Measurements from ENCODE around the gene NSUN5. TPM values are rescaled to one million over a fixed set of nuclear protein-coding genes. Genes with fewer than 3 reads are reported as not detected.
"Not testable (repeated sequence)": the region's sequence is repeated elsewhere in the genome, so short reads cannot be mapped to it uniquely, and the experiment has no call there.

NSUN5 gene
- total RNA-seq, 1 experiment from 2014 or later = 51.6 TPM

DNA sequence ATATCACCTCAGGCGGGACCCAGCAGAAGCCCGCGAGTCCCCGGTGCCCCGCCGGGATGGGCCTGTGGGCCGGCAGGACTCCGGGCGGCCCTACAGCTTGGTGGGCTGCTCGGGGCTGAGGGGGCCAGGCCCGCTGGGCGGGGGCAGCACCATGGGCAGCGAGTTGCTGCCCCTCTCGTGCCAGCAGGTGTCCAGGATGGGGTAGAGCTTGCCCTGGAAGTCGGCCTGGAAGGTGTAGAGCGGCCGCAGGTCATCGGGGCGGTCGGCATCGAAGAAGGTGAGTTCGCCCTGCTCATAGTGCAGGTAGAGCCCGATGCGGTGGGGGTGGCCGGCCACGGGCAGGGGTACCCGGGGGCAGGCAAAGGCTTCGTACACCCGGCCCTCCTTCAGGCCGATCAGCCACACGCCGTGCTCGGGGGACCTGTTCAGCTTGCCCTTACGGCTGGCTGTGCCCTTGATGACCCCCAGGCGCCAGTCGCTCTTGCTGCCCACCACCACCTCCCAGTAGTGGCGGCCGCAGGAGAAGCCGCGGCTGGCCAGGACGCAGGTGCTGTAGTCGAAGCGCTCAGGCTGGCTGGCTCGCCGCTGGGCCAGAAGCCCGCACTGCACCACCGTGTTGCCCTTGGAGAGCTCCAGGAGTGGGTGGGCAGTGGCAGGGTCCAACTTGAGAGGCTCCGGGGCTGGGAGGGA, 4.3 kb upstream of the NSUN5 start:
- H2AFZ ChIP-seq = no peak overlapping the region
- no peaks in the 10 kb centered on the region for H3K9me3 ChIP-seq (ENCODE audit: insufficient read depth, low read depth)
- DNase-seq = no peak
- TF ChIP-seq, protein P1, sequence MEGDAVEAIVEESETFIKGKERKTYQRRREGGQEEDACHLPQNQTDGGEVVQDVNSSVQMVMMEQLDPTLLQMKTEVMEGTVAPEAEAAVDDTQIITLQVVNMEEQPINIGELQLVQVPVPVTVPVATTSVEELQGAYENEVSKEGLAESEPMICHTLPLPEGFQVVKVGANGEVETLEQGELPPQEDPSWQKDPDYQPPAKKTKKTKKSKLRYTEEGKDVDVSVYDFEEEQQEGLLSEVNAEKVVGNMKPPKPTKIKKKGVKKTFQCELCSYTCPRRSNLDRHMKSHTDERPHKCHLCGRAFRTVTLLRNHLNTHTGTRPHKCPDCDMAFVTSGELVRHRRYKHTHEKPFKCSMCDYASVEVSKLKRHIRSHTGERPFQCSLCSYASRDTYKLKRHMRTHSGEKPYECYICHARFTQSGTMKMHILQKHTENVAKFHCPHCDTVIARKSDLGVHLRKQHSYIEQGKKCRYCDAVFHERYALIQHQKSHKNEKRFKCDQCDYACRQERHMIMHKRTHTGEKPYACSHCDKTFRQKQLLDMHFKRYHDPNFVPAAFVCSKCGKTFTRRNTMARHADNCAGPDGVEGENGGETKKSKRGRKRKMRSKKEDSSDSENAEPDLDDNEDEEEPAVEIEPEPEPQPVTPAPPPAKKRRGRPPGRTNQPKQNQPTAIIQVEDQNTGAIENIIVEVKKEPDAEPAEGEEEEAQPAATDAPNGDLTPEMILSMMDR (conservative IDR thresholded peaks at IDR 0.05) = no peak
- TF ChIP-seq EZH2 (IDR thresholded peaks at IDR 0.05; ENCODE audit: low read depth) = no peak
- H4K20me1 ChIP-seq (ENCODE audit: insufficient read depth) = no peaks in the 10 kb centered on the region
- no peak overlapping the region for H3K27ac ChIP-seq
- POLR2A ChIA-PET (ENCODE audit: unreplicated experiment) = no interaction called here
- BruUV-seq (replicated peaks) = no TSS peak
- H3K27me3 ChIP-seq (ENCODE audit: insufficient read depth, low read depth) = no peaks in the 10 kb centered on the region
- intact Hi-C loops (cut with micrococcal nuclease; ENCODE audit: unreplicated experiment) = no loop called here
- no peaks in the 10 kb centered on the region for H3K9me2 ChIP-seq (ENCODE audit: insufficient read depth)
- no peaks in the 10 kb centered on the region for H3F3A ChIP-seq (ENCODE audit: insufficient read depth, low read depth)
- no peak overlapping the region for H3K4me2 ChIP-seq
- peaks cover 5% of the 10 kb centered on the region for H3K4me1 ChIP-seq (replicated peaks; ENCODE audit: insufficient read depth)
- peaks cover 9% of the 10 kb centered on the region for H3K79me2 ChIP-seq (ENCODE audit: low read depth)
- H3K36me3 ChIP-seq (ENCODE audit: low read depth) = no peaks in the 10 kb centered on the region
- H3K4me3 ChIP-seq = no peak overlapping the region
- CTCF ChIA-PET = interaction anchor here (0.6 kb wide), 1 partner anchor 108 kb away, joined by 14 read pairs; no protein-coding TSS in a partner anchor

DNA sequence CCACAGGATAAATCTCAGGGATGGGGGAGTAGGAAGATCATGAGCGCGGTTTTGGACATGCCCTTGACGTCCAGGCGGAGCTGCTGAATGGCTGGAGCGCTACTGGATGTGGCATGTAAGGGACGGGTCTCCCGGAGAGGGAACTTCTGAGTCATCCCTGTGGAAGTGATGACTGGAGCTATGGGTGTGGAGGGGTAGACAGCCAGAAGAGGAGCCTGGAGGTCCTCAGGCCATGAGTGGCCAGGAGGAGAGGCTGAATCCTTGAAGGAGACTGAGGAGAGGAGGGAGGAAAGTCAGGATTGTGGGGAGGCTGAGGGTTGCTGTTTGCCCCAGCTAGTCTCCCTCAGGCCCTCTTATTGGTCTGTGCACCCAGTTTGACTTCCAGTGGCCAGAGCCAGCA, 2.8 kb upstream of the NSUN5 start:
- intact Hi-C loops (cut with micrococcal nuclease; ENCODE audit: unreplicated experiment); H2AFZ ChIP-seq; H3K27ac ChIP-seq; H3K27me3 ChIP-seq (ENCODE audit: insufficient read depth, low read depth); H3K9me3 ChIP-seq (ENCODE audit: insufficient read depth, low read depth); H3K9me2 ChIP-seq (ENCODE audit: insufficient read depth); H3K36me3 ChIP-seq (ENCODE audit: low read depth); BruUV-seq (replicated peaks); H3F3A ChIP-seq (ENCODE audit: insufficient read depth, low read depth); DNase-seq; POLR2A ChIA-PET (ENCODE audit: unreplicated experiment); CTCF ChIA-PET; H4K20me1 ChIP-seq (ENCODE audit: insufficient read depth); H3K4me2 ChIP-seq; H3K4me3 ChIP-seq: not testable (repeated sequence)
- peaks cover 11% of the 10 kb centered on the region for H3K4me1 ChIP-seq (replicated peaks; ENCODE audit: insufficient read depth)
- H3K79me2 ChIP-seq (ENCODE audit: low read depth) = peaks cover 25% of the 10 kb centered on the region

DNA sequence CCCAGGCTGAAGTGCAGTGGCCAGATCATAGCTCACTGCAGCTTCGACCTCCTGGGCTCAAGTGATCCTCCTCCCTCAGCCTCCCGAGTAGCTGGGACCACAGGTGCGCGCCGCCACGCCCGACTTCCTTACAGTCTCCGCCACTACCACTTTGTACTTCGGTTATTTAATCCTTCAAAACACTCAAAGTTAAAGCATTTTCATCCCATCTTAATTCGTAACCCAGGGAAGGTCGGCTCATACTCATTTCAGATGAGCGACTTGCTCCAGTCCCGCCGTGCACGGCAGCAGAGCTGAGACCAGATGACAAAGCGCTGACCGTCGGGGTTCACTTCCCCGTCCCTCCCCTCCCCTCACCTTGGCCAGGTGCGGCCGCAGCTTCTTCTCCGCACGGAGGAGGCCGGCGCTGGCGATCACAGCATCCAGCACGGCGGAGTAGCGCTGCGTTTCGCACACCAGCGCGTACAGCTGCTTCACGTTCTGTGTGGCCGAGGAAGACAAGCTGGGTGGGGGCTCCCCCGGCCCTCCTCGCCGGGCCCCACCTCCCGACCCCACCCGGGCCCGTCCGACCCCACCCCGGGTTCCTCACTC, 457 bp downstream of the NSUN5 start:
- POLR2A ChIA-PET (ENCODE audit: unreplicated experiment) = interaction anchor here (0.5 kb wide), 1 partner anchor 638 kb away, joined by 9 read pairs; no protein-coding TSS in a partner anchor
- Histone ChIP-seq H3K79me2 (ENCODE audit: low read depth) (peaks cover 25% of the 10 kb centered on the region), H3K27ac (0 out of 2 replicates have a peak overlapping the region, but pooled peaks have one; percentile 19)

More for the DNA sequence above, 457 bp downstream of the NSUN5 start:
- H3K27me3 ChIP-seq (ENCODE audit: insufficient read depth, low read depth) = no peaks in the 10 kb centered on the region
- CTCF ChIA-PET = no interaction called here
- peak overlapping the region; percentile 86 for H2AFZ ChIP-seq
- no peaks in the 10 kb centered on the region for H3K9me2 ChIP-seq (ENCODE audit: insufficient read depth)
- no peaks in the 10 kb centered on the region; the same call in 1 of the 2 replicates for H4K20me1 ChIP-seq (ENCODE audit: insufficient read depth)
- H3F3A ChIP-seq (ENCODE audit: insufficient read depth, low read depth) = no peaks in the 10 kb centered on the region
- H3K9me3 ChIP-seq (ENCODE audit: insufficient read depth, low read depth) = no peaks in the 10 kb centered on the region
- intact Hi-C loops (cut with micrococcal nuclease; ENCODE audit: unreplicated experiment) = no loop called here
- peaks cover 11% of the 10 kb centered on the region for H3K4me1 ChIP-seq (replicated peaks; ENCODE audit: insufficient read depth)
- BruUV-seq (replicated peaks) = no TSS peak
- no peaks in the 10 kb centered on the region for H3K36me3 ChIP-seq (ENCODE audit: low read depth)
- TF ChIP-seq, protein P1 (conservative IDR thresholded peaks at IDR 0.05) = no peak
- no peak for TF ChIP-seq EZH2 (IDR thresholded peaks at IDR 0.05; ENCODE audit: low read depth)
- H3K4me3 ChIP-seq = peak overlapping the region; percentile 91
- peak overlapping the region; percentile 83 for H3K4me2 ChIP-seq
- no peak for DNase-seq
